Left renal pelvis (tissue), 4 donors: ENCODE measurements around the gene GABBR2. TPM values are rescaled to one million over a fixed set of nuclear protein-coding genes. Genes with fewer than 3 reads are reported as not detected.

Experiments
- DNase-seq, 4 donors: peaks; one replicate each; pipeline ENCODE4 v3.0.0-alpha.2; 2013; ENCODE audit warnings: low read depth in 4 of 4, low spot score in 3 of 4
- polyA plus RNA-seq, 4 donors: library from polyadenylated mRNA; unstranded; fragments of 120-200 nt; gene quantifications; one replicate each; pipeline ENCODE4 v1.2.1, GENCODE V29; 2013; ENCODE audit not compliant: insufficient read length in 4 of 4

The GABBR2 gene
- polyA plus RNA-seq, 4 donors: 4.0 to 14.3 (median 5.1) TPM

DNA sequence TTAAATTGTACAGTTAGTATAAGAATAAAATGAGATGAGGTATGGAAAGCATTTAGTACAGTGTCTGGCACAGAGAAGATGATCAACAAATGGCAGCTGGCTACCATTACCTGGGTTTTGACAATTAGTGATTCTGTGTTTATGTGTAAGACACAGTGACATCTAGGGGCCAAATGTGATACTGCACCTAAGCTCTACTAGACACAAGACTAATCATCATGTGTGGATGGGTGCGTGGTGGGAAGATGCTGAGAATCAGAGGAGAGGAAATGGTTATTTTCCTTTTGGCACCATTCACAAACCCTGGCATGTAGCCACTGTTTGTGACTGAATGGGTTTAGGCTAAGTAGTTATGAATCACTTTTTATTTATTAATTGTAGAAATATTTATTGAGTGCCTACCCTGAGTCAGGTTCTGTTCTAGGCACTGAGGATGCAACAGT lies 343.5 kb downstream of the GABBR2 start:
- no peak for DNase-seq

DNA sequence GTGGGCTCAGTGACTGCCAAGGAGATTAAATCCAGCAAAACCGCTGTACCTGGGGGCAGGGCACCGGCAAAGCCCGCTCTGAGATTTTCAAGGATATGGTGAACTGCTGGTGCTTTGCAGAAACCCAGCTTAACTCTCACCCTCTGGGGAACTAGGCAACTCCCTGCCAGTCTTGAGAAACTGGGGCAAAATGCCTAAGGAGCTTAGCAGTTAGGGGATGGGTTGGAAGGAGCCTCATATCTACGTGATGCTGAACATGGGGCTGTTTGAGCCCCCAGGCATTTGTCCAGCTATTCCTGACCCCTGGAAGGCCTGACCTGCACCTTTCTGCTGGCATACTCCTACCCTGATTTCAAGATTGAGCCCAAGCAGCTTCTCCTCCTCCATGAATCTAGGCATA lies 344.6 kb downstream of the GABBR2 start:
- DNase-seq: no peak

DNA sequence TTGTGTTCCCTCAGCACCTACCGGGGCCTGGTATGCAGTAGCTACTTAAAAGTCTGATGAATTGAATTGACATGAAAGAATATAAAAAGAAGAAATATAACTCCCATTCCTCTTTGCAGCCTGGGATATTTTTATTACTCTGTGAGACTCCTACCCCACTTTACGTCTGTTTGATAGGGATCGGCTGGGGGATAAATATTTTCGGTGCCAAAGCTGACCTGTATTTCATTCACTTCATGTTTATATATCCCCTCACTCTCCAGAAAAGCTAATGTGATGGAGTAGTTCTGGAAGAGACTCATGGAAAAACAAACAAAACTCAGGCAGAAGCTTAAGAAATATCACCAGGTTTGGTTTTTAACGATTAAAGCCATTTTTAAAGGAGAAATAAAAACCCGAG lies 345.1 kb downstream of the GABBR2 start:
- peak in 1 of 4 donors; percentile 56 for DNase-seq

DNA sequence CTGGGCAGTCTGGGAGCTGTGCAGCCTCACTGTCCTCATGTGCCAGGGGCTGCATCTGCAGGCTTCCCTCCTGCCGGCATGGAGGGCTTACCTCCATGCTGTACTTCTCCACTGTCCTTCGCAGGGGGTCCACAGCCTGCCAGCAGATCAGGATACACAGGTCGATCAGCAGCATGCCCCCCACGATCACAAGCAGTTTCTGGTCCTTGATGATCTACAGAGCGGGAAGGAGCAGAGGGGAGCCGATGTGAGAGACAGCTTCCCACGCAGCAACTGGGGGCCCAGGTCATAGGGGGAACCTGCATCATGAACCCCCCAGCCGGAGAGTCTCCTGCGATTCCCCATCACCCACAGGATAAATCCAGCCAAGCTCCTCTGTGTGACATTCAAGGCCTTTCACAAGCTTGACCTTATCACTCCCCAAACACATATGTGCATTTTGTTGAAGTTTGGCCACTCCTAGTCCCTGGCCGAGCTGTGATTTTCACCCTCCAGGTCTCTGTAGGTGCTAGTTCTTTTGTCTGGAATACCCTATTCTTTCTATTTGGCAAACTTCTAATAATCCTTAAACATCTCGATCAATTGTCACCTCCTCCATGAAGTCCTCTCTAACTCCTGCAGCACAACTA lies 346.0 kb downstream of the GABBR2 start:
- DNase-seq: no peak

DNA sequence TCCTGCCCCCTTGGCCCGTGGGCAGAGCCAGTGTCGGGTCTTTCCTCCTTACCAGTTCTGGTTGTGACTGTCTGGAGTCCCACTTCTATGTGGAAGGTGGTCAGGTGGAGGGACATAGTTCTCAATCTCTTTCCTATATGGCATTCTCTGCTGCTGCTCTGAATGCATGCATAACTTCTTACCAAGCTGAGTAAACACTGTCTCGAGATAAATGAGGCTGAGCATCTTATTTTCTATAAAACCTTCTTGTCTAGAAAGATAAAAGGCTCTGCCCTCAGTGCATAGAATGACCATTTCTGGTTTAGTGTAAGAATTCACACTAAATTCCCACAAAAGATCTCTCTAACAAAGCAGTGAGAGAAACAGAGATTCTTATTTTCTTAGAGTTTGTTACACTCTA lies 347.1 kb downstream of the GABBR2 start:
- DNase-seq: no peak

DNA sequence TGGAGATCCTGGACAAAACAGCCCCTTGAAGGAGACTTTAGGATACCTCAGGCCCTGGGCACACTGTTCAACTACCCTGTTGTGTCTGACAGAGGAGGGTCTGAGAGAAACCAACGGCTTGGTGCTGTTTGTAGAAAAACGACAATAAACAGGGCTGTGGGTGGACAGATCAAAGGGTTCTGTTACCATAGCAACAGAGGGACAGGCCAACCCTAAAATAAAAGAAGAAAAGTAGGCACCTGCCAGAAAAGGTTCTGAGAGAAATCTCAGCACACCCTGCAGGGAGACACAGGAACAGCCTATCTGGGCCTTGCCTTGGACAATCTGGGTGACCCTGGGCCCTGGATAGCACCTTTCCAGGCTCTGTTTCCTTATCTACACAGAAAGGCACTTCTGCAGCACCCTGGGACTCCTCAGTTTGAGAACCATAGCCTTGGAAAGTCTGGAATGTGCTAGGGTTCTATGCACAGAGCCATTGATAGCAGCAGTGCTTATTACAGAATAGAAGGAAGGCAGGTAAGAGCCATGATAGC lies 348.5 kb downstream of the GABBR2 start:
- DNase-seq: no peak

DNA sequence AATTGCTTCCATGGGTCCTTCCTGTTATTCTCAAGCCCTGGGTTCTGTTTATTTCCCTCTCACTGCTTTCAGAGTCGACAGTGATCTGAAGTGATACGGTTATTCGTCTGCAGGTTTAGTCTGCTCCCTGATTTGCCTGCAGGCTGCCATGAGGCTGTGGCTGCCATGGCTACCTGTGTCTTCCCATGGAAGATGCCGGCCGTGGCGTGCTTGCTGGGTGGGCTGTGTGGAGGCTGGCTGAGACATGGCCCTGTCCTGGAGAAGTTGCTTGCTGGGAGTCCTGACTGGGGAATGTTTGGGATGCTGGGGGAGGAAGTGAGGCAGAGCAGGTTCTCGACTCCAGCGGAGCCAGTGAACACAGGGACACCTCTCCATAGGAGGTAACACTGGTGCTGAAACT lies 349.2 kb downstream of the GABBR2 start:
- DNase-seq: no peak

DNA sequence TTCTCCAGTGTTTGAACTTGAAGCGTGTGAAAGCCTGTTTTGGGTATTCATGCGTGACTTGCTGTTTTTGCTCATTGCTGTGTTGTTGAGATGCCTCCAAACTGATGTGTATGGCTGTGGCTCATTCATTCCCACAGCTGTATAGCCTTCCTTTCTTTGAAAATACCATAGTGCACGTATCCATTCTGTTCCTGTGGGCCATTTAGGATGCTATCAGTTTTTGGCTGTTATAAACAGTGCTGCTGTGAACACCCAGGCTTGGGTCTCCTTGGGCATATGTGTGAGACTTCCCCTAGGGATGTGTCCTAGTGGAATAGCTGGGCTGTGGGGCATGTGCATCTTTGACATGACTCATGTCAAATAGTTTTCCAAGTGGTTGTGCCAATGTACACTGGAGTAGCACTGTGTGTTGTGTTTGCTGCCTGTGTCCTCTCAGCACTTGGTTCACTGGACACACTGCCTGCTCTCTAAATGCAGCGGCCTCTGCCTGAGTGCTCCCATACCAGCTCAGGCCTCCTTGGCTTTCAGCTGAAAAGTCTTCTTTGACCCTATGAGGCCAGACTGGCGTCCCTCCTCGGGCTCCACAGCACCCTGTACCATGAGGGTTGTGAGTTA lies 350.7 kb downstream of the GABBR2 start:
- no peak for DNase-seq

DNA sequence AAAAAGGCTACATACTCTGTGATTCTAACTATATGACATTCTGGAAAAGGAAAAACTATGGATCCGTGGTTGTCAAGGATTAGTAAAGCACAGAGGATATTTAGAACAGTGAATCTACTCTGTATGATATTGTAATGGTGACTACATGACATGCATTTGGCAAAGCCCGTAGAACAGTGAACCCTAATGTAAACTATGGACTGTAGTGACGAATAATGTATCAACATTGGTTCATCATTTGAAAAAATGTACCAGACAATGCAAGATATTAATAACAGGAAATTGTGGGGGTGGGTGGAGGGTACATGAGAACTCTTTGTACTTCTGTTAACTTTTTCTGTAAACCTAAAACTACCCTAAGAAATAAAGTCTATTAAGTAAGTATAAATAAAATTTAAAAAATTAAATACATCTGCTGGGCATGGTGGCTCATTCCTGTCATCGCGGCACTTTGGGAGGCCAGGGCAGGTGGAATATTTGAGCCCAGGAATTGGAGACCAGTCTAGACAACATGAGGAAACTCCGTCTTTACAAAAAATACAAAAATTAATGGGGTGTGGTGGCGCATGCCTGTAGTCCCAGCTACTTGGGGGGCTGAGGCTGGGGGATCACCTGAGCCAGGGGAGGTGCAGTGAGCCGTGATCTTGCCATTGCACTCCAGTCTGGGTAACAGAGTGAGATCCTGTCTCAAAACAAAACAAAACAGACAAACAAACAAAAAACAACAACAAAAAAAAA lies 351.6 kb downstream of the GABBR2 start:
- DNase-seq: no peak

DNA sequence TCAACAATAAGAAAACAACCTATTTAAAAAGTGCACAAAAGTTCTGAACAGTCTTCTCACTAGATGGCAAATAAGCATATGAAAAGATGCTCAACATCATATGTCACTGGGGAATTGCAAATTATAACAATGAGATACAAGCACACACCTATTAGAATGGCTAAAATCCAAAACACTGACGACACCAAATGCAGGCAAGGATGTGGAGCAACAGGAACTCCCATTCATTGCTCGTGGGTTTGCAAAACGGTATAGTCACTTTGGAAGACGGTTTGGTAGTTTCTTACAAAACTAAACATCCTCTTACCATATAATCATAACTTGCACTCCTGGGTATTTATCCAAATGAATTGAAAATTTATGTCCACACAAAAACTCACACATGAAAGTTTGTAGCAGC lies 352.4 kb downstream of the GABBR2 start:
- DNase-seq: no peak

DNA sequence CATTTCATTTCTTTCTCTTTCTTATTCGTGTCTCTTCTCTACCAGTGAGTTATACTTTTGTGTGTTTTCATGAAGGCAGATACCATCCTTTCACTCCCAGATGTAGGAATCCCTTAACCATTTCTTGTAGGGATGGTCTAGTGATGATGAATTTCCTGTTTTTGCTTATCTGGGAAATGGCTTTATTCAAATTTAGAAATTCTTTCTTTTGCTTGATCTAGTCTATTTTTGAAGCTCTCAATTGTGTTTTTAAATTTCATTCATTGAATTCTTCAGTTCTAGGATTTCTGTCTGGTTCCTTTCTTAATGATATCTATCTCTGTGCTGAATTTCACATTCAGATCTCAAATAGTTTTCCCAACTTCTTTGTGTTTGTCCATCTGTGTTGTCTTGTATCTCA lies 357.4 kb downstream of the GABBR2 start:
- no peak for DNase-seq

DNA sequence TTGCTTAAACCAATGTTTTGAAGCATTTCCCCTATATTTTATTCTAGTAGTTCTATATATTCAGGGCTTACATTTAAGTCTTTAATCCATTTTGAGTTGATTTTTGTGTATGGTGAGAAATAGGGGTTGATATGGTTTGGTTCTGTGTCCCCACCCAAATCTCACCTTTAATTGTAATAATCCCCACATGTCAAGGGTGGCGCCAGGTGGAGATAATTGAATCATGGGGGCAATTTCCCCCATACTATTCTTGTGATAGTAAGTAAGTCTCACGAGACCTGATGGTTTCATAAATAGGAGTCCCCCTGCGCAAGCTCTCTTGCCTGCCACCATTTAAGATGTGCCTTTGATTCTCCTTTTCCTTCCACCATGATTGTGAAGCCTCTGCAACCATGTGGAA lies 361.1 kb downstream of the GABBR2 start:
- DNase-seq: no peak

DNA sequence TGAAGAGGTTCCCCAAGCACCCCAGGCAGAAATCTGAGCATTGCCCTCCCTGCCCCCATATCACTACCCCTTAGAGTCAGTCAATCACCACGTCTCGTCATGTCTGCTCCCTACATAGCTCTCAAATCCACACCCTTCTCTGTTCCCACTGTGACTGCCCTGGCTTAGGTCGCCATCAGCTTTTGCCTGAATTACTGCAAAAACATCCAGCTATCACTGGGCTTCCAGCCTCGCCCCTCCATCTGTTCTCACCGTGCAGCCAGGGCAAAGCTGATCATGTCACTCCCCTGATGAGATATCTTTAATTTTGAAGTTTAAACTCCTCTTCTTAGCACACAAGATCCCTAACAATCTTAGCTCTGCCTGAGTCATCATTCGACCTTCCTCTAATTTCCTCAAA lies 363.7 kb downstream of the GABBR2 start:
- DNase-seq: no peak

DNA sequence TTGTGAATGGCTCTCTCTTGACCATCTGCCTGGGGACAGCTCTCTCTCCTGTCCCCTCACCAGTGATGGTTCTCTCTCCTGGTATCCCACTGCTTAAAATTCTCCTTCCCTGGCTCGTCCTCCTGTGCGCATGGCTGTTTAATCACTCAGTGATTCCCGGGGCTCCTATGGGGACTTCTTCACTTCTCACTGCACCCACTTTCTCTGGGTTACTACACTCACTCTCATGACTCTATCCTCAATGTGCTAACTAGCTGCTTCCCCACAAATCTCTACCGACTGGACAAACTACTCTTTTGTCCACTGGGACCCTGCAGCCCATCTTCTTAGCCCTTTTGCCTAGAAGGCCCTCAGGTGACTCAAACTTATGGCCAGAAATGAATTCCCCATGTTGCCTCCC lies 364.2 kb downstream of the GABBR2 start:
- DNase-seq: no peak

DNA sequence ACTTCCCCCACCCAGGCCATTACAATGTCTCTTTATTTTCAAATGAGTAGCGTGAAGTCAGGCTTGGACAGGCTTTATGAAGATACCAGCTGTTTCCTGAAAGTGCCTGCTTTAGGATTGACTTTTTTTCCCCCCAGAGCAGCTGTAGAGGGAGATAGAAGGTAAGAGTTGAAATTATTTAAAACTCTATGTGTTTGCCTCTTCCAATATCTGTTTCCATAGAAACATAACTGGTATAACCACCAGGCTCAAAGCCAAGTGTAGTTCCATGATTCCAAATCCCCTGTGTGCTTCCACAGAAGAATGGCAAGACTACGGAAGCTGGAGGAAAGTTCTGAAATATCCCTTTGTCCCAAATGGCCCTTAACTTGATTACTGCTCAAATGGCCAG lies 365.9 kb downstream of the GABBR2 start:
- DNase-seq: no peak

DNA sequence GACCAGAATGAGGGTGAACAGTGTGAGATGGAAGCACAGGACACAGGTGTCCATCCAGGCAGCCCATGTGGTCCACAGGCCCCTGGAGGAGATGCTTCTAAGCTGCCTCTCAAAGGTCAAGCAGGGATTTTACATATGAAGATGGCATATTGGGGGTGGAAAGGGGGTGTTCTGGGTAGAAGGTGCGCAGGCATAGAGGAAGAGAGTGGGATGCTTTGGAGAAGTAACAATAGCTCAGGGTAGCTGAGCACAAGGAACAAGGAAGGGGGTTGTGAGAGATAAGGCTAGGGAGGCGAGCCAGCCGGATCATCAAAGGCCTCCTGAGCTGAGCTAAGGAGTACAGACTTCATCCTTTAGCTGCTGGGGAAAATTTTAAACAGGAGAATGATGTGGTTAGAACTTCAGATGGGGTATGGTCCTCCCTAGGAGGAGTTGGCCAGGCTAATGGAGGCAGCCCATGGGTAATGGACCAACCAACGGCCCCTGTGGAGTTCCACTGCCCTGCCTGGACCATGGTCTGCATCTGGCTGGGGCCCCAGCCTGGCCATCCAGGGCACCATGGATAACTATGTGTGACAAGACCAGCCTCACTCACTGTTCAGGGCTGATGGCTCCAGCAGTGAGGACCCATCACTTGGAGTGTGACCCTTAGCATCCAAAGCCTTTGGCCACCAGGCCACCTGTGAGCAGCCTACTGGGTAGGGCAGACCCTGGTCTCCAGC lies 366.5 kb downstream of the GABBR2 start:
- DNase-seq: no peak

DNA sequence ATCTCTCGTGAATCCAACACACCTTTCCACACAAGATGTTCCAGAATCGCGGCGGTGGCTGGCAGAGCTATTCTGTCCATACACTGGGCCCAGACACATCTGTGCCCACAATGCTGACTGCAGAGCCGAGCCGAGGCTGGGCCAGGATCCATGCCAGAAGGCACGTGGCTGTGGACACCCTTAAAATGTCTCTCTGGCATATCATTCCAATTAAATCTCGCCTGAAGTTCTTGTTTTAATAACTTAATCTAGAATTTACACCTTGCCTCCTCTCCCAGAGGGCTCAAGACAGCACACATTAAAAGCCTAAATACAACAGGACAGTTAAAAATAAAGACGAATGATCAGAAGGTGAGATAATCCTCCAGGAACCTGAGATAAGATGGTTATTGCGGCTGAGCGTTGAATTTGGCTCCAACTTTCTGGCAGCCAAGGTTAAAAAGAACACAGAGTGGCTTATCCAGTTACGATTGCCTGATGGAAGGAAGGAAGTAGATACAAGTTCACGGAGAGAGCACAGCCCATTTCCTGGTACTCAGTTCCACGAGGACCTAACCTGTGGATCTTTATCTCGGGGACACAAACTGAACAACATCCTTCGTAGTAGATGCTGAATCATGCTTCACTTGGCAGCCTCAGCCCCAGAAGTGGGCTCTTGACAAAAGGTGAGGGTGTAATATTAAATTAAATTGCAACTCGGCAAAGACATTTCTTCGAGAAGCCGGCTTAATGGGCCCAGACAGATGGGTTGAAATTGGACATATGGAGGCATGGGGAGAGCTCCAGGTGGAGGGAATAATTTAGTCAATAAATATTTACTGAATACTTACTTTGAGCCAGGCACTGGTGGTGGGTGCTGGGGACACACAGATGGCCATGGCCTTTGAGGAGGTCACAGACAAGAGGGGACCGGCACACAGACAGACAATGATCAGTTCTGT lies 367.3 kb downstream of the GABBR2 start:
- no peak for DNase-seq

DNA sequence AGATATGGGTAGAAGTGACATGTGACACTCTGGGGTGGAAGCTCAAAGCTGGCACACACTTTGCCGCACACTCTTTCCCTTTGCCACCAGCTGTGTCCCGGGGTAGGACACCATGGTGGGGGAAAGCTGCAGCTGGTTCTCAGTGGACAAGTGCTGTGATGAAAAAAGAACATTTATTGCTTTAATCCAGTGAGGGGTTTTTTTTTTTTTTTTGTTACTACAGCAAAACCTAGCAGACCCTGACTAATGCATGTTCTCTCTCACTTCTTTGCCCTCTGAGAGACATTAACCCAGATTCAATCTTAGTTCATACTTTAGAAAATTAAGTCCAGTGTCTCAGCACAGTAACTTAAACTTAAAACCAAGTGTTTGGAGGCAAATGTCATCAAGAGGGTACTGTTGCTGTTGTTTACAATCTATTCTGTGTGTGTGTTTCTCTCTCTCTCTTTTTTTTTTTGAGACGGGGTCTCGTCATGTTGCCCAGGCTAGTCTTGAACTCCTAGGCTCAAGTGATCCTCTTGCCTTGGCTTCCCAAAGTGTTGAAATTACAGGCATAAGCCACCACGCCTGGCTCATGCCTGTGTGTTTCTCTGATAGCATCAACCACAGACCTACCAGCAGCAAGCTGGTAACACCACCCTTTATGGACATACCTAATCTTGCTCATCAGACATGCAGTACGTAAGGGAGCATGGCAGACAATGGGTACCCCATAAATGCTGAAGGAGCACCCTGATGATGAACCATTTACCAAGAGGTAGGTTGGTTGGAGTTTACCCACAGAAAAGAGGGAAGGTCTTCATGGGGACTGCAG lies 368.5 kb downstream of the GABBR2 start:
- no peak for DNase-seq

DNA sequence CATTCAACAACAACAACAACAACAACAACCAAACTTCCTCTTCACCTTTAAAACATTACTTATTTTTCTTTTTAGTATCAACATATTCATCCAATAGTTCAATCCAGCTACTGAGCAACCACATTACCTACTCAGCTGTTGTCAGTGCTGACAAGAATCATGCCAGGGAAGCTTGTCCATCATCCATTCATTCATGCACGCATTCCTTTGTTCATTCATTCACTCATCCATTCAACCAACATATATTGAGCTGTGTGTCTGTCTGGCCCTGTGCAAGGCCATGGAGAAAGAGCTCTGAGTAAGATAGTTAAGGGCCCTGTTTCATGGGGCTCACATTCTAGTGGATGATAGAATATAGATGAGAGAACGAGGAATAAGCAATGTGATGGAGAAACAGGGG lies 373.1 kb downstream of the GABBR2 start:
- DNase-seq: no peak
